Occipital lobe (tissue), 2 donors: Measurements from ENCODE around the gene FBN2. TPM values are rescaled to one million over a fixed set of nuclear protein-coding genes. Genes with fewer than 3 reads are reported as not detected.
A peak's percentile ranks its signal among the peaks of the same experiment; 100 is the strongest.

Experiments
- DNase-seq: peaks from one replicate; lab custom pipeline; 2025; lab: John Stamatoyannopoulos, UW
- total RNA-seq: library from RNA; depleted of rRNA; stranded (reverse); fragments of >200 nt; gene quantifications from one replicate; pipeline ENCODE4 v1.2.3, GENCODE V29; 2014

FBN2 gene
- total RNA-seq, 1 donor from 2014 or later, result 8.6 TPM

- no peak for DNase-seq
Observed at GRCh38 chr5:128257076-128257475, 281.0 kb downstream of the FBN2 start.

GRCh38 chr5:128254789-128255188 lies 283.3 kb downstream of the FBN2 start:
- DNase-seq, result no peak

- no peak for DNase-seq
Observed at GRCh38 chr5:128253880-128254279, 284.2 kb downstream of the FBN2 start.

GRCh38 chr5:128253161-128253560 lies 284.9 kb downstream of the FBN2 start:
- no peak for DNase-seq

- no peak for DNase-seq
Observed at GRCh38 chr5:128252756-128253155, 285.3 kb downstream of the FBN2 start.

GRCh38 chr5:128252196-128252595 lies 285.8 kb downstream of the FBN2 start:
- DNase-seq, result no peak

GRCh38 chr5:128245974-128246373 lies 292.1 kb downstream of the FBN2 start:
- no peak for DNase-seq

- no peak for DNase-seq
Observed at GRCh38 chr5:128243958-128244582, 294.0 kb downstream of the FBN2 start.

- no peak for DNase-seq
Observed at GRCh38 chr5:128241051-128241695, 296.9 kb downstream of the FBN2 start.

- no peak for DNase-seq
Observed at GRCh38 chr5:128237546-128237945, 300.5 kb downstream of the FBN2 start.

GRCh38 chr5:128237000-128237399 lies 301.0 kb downstream of the FBN2 start:
- DNase-seq, result no peak

- DNase-seq, result no peak
Observed at GRCh38 chr5:128236334-128236733, 301.7 kb downstream of the FBN2 start.

GRCh38 chr5:128234928-128235641 lies 303.0 kb downstream of the FBN2 start:
- DNase-seq, result no peak

GRCh38 chr5:128228521-128228920 lies 309.5 kb downstream of the FBN2 start:
- DNase-seq, result no peak

- no peak for DNase-seq
Observed at GRCh38 chr5:128228008-128228407, 310.0 kb downstream of the FBN2 start.

- DNase-seq, result no peak
Observed at GRCh38 chr5:128225245-128226030, 312.6 kb downstream of the FBN2 start.

GRCh38 chr5:128224336-128224735 lies 313.7 kb downstream of the FBN2 start:
- no peak for DNase-seq

GRCh38 chr5:128220841-128221240 lies 317.2 kb downstream of the FBN2 start:
- DNase-seq, result no peak

GRCh38 chr5:128216860-128217531 lies 321.0 kb downstream of the FBN2 start:
- peak; percentile 9 for DNase-seq

GRCh38 chr5:128216285-128216684 lies 321.8 kb downstream of the FBN2 start:
- DNase-seq, result no peak

GRCh38 chr5:128213833-128214232 lies 324.2 kb downstream of the FBN2 start:
- DNase-seq, result no peak
